Activated T-cell treated with anti-CD3 and anti-CD28 coated beads, Interleukin-2, amount 50 U/mL, for 72 hours (primary cell): ENCODE measurements around the gene APOB. TPM values are rescaled to one million over a fixed set of nuclear protein-coding genes. Genes with fewer than 3 reads are reported as not detected.
A peak's percentile ranks its signal among the peaks of the same experiment; 100 is the strongest.

Experiments
- ATAC-seq, 2 donors: fragments of 150-1000 bp; cut with Tn5 transposase; replicated peaks in 1 of 2; 2 replicates each; pipeline ENCODE4 v1.10.0; 2021; ENCODE audit warnings: moderate library complexity in 2 of 2, mild to moderate bottlenecking in 1 of 2
- DNase-seq, 2 donors: peaks; one replicate each; pipeline ENCODE4 v3.0.0; 2021 to 2022; ENCODE audit warnings: mixed read lengths in 1 of 2
- H3K27ac Mint-ChIP-seq: one replicate; pipeline ENCODE4 v1.8.0; 2022; ENCODE audit warnings: mild to moderate bottlenecking, moderate library complexity, mixed read lengths
- H3K27me3 Mint-ChIP-seq: one replicate; pipeline ENCODE4 v1.8.0; 2022; ENCODE audit warnings: low read depth, mixed read lengths
- H3K36me3 Mint-ChIP-seq, 2 donors: one replicate each; pipeline ENCODE4 v1.8.0; 2022; ENCODE audit warnings: mixed read lengths in 2 of 2, mild to moderate bottlenecking in 1 of 2; ENCODE audit not compliant: insufficient read depth in 2 of 2
- H3K4me1 Mint-ChIP-seq: one replicate; pipeline ENCODE4 v1.8.0; 2022; ENCODE audit warnings: low read depth, mixed read lengths
- H3K4me3 Mint-ChIP-seq, 2 donors: one replicate each; pipeline ENCODE4 v1.8.0; 2022; ENCODE audit warnings: mild to moderate bottlenecking in 2 of 2, mixed read lengths in 2 of 2, moderate library complexity in 2 of 2
- H3K9me3 Mint-ChIP-seq, 2 donors: one replicate each; pipeline ENCODE4 v1.8.0; 2022; ENCODE audit warnings: mixed read lengths in 2 of 2
- total RNA-seq, 2 donors: library from RNA; stranded (reverse); gene quantifications; one replicate each; pipeline ENCODE4 v1.2.3, GENCODE V29; 2022

APOB gene
- total RNA-seq, 2 donors from 2014 or later: not detected

DNA sequence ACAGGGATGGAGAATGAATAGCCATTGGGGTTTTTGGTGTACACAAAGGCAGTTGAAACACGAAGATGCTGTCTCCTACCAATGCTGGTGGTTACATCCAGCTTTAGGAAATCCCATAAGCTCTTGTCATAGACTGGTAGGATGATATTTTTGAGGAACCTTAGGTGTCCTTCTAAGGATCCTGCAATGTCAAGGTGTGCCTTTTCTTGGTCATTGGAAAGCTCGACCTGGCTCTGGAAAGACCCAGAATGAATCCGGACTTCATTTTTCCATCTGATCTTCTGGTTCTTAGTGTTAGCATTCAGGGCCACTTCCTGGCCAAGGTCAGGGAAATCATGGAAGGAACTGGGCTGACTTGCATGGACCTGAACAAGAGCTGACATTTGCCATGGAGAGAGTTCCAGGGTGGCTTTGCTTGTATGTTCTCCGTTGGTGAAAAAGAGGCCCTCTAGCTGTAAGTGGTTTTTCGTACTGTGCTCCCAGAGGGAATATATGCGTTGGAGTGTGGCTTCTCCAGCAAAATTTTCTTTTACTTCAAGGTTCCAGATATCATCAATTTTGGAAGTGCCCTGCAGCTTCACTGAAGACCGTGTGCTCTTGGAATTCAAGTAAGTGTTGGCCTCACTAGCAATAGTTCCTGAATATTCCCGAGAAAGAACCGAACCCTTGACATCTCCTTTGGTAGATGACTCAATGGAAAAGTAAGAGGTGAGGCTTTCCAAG is 38.0 kb downstream of the APOB start:
- H3K27me3 Mint-ChIP-seq: peaks cover 12% of the 10 kb centered on the region
- no peak for DNase-seq
- no peak for ATAC-seq
- no peaks in the 10 kb centered on the region for H3K9me3 Mint-ChIP-seq
- no peaks in the 10 kb centered on the region for H3K4me1 Mint-ChIP-seq
- no peaks in the 10 kb centered on the region for H3K36me3 Mint-ChIP-seq
- H3K4me3 Mint-ChIP-seq: no peak overlapping the region
- no peak overlapping the region for H3K27ac Mint-ChIP-seq

DNA sequence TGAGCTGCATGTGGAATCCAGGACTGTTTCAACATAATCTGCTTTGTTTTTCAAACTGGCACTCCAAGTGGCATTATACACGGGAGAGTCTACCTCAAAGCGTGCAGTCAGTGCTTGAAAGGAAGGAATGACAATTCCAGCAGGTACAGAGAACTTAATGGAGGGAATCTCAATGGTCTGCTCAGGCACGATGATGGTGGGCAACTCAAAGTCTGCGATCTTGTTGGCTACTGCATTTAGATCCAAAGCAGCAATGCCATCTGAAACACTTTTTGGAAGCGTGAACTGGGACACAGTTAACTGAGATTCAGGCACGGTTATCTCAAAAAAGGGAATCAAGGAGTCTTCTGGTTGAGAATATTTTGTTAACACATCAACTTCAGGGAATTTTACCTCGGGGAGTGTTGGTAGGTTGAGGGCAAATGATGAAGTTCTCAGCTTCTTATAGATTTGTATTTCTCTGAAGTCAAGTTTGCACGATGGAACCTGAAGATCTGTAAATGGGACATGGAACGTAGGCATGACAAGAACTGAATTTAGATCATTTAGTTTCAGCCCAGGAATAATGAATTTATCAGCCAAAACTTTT is 38.7 kb downstream of the APOB start:
- H3K9me3 Mint-ChIP-seq: no peaks in the 10 kb centered on the region
- no peaks in the 10 kb centered on the region for H3K36me3 Mint-ChIP-seq
- DNase-seq (no peak), ATAC-seq (no peak)
- H3K4me3 Mint-ChIP-seq: no peak overlapping the region
- no peak overlapping the region for H3K27ac Mint-ChIP-seq
- peaks cover 12% of the 10 kb centered on the region for H3K27me3 Mint-ChIP-seq
- H3K4me1 Mint-ChIP-seq: no peaks in the 10 kb centered on the region

DNA sequence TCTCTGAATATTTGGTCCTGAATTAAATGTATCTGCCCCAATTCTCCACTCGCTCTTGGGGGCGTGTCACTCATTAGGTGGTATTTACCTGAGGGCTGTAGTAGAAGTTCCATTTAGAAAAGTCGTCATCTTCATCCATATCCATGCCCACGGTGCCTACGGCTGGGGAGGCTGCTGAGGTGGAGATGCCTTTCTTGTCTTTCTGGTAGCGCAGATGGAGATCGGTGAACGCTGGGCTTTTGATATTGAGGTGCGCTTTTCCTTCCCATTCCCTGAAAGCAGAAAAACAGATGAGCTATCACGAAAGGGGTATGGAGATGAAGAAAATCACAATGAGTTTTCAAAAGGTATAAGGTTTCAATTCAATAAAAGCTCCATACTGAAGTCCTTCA is 39.7 kb downstream of the APOB start:
- H3K4me3 Mint-ChIP-seq: no peak overlapping the region
- no peak for DNase-seq
- H3K27ac Mint-ChIP-seq: no peak overlapping the region
- no peak for ATAC-seq
- H3K36me3 Mint-ChIP-seq: no peaks in the 10 kb centered on the region
- H3K9me3 Mint-ChIP-seq: no peaks in the 10 kb centered on the region
- H3K4me1 Mint-ChIP-seq: no peaks in the 10 kb centered on the region
- H3K27me3 Mint-ChIP-seq: peaks cover 7% of the 10 kb centered on the region

DNA sequence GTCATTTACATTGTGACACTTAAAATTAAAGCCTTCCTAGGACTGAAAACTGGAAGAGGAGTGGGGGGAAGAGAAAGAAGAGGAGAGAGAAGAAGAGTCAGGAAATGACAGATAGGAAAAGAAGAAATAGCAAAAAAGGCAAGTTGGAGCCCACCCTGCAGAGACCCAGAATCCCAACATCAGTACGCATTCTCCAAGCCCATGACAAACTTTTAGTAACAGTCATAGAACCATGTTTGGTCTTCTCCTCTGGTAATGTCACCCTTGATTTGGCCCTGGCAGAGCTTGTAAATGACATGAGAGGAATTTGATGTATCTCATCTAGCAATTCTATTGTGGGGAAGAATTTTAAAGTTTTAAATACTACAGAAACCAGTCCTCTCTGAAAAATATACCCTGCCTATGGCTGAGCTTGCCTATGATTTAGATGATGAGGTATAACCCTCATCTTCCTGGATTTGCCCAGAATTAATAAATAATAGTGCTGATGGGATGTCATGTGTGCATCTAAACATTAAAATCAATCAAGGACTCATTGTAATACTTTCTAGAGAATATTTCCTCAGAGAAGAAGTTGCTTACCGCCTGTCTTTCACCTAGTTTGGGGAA is 40.2 kb downstream of the APOB start:
- Mint-ChIP-seq H3K36me3 (no peaks in the 10 kb centered on the region), H3K4me1 (no peaks in the 10 kb centered on the region), H3K4me3 (no peak overlapping the region), H3K27me3 (peaks cover 7% of the 10 kb centered on the region), H3K9me3 (no peaks in the 10 kb centered on the region), H3K27ac (no peak overlapping the region)
- ATAC-seq: no peak
- no peak for DNase-seq

DNA sequence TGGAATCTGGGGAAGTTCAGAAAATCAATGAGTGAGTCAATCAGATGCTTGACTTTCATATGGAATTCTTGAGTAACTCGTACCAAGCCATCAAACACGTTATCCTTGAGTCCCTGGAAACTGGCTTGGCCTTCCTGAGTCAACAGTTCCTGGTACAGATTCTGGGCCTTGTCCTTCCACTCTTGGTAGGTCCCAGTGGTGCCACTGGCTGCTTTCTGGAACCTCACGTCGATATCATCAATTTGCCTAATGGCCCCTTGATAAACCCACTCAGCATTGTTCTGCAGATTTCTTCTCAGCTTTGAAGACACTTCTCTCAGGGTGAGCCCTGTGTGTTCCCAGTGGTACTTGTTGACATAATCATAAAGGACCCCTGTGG is 41.1 kb downstream of the APOB start:
- ATAC-seq: no peak
- Mint-ChIP-seq H3K9me3 (no peaks in the 10 kb centered on the region), H3K27ac (no peak overlapping the region), H3K4me3 (no peak overlapping the region), H3K27me3 (no peaks in the 10 kb centered on the region), H3K36me3 (no peaks in the 10 kb centered on the region), H3K4me1 (no peaks in the 10 kb centered on the region)
- no peak for DNase-seq

DNA sequence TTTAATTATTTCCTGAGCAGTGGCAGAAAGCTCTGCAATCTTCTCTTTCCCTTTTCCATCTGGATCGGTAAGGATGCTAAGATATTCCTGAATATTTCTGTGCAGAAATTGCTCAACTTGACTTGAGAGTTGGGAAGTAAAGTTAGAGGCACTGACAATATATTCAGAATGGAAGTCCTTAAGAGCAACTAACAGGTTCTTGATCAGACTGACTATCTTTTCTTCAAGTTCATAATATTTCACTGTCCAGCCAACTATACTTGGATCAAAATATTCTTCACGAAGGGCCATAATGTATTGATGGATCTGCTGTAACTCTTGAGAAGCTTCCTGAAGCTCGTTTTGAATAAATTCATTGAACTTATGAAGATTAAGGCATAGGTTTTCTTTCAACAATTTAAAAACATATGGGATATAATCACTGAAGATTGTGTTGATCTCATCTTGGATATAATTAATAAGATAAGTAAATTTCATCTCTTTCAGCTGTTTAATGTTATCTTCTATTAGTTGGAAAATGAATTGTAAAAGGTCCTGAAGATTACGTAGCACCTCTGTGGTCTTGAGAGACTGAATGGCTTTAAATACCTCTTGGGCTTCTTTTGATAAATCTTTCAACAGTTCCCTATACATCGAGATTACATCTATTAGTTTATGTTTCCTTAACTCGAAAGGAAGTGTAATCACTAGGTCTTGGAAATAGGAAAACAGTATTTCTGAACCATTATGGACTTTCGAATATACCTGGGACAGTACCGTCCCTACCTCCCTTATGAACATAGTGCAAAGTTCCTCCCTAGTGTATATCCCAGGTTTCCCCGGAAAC is 41.7 kb downstream of the APOB start:
- Mint-ChIP-seq H3K9me3 (no peaks in the 10 kb centered on the region), H3K36me3 (no peaks in the 10 kb centered on the region), H3K4me3 (no peak overlapping the region), H3K4me1 (no peaks in the 10 kb centered on the region), H3K27me3 (no peaks in the 10 kb centered on the region), H3K27ac (no peak overlapping the region)
- DNase-seq (no peak), ATAC-seq (no peak)

DNA sequence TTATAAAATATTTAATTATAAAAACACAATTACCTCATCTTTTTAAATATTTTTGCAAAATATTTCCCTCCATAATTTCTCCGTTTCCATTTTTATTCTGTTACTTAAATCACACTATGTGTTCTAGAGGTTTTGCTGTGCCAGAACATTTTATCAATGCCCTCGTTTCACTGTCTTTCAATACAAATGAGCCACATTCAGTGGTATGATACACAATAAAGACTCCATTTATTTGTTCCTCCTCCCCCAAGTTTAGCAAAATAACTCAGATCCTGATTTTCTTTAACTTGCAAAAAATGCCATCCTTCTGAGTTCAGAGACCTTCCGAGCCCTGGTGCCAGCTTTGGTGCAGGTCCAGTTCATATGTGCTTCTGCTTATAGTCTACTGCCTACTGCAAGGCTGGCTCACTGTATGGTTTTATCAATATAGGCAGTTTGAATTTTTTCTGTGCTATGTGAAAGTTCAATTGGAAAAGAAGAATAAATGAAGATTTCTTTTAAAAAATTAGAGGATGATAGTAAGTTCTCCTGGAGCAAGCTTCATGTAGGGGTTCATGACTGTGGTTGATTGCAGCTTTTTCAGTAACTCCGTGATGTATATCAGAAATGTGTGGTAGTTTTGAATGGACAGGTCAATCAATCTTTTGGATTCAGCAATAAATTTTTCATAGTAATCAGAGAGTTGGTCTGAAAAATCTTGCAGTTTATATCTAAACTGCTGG is 42.5 kb downstream of the APOB start:
- Mint-ChIP-seq H3K4me3 (no peak overlapping the region), H3K4me1 (no peaks in the 10 kb centered on the region), H3K27ac (no peak overlapping the region), H3K9me3 (no peaks in the 10 kb centered on the region), H3K36me3 (no peaks in the 10 kb centered on the region), H3K27me3 (no peaks in the 10 kb centered on the region)
- ATAC-seq (no peak), DNase-seq (no peak)

DNA sequence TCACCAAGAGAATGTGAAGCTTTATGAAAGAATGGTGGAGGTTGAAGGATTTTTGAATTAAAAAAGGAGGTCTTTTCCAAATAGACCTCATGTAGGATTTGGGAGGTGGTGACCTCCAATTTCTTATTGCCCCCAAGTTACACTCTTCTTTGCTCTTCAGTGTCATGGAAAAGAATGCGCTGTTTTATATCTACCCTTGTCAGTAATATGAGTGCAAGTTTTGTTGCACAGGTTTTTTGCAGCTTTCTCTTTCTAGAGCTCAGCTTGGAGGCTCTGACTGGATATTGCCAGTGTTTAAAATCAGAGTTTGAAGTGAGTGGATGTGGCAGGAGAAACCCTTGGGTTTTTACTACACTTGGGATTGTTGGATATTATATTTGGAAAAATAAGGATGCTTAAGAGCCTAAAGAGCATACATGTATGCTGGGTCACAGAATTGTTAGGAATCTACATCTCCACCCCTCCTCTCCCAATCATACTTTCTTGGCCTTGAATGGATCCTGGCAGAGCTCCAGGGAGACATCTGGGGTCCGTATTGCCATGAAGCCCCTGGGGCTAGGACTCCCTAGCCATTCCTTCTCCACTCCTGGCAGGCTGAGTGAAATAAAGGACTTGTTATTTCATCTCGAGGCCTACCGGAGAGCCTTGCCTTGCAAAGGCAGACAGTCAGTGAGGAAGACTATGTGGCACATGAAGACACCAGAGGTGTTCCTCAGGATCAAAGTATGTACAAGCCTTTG is 43.8 kb downstream of the APOB start:
- Mint-ChIP-seq H3K4me1 (no peaks in the 10 kb centered on the region), H3K27ac (no peak overlapping the region), H3K4me3 (no peak overlapping the region), H3K36me3 (no peaks in the 10 kb centered on the region), H3K27me3 (no peaks in the 10 kb centered on the region), H3K9me3 (no peaks in the 10 kb centered on the region)
- ATAC-seq: peak in 1 of 2 donors; percentile 43
- no peak for DNase-seq

DNA sequence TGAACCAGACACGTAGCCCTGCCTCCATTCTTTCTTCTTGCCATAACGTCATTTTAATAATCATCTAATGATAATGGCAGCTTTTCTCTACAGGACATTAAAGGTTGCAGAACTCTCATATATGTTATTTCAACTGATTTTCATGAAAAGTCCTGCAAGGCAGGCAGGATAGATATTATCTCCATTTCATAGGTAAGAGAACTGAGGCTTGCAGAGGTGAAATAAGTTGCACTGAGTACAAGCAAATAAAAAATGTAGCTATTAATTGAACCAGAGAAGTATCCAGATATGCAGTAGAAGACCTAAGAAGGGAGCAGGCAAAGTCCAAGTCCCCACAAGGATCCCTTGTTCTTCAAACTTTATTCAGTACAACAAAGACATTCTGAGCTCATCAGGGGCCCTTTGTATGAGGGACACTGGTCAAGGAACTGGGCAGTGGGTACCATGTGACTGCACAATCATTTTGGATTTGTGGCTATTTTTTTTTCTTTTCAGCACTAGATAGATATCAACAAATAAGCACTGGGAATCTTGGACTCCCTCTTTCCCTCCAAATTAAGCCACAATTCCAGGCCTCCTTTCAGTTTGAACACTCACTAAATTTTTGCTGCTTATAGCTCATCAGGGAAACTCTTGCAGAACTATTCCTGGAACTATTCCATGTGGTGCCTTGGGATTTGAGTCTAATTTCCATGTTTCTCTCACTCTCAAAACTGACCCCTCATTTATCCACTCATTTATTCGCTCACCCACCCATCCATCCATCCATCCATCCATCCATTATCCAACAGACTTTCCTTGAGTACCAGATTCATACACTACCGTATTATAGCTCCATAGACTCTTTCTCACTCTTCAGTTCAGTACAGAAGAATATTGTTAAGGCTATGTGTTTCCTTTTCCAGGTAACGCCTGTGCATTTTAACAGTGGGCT is 44.6 kb downstream of the APOB start:
- H3K27ac Mint-ChIP-seq: no peak overlapping the region
- no peak for ATAC-seq
- no peaks in the 10 kb centered on the region for H3K9me3 Mint-ChIP-seq
- H3K27me3 Mint-ChIP-seq: no peaks in the 10 kb centered on the region
- H3K4me1 Mint-ChIP-seq: no peaks in the 10 kb centered on the region
- no peak overlapping the region for H3K4me3 Mint-ChIP-seq
- DNase-seq: no peak
- no peaks in the 10 kb centered on the region for H3K36me3 Mint-ChIP-seq

DNA sequence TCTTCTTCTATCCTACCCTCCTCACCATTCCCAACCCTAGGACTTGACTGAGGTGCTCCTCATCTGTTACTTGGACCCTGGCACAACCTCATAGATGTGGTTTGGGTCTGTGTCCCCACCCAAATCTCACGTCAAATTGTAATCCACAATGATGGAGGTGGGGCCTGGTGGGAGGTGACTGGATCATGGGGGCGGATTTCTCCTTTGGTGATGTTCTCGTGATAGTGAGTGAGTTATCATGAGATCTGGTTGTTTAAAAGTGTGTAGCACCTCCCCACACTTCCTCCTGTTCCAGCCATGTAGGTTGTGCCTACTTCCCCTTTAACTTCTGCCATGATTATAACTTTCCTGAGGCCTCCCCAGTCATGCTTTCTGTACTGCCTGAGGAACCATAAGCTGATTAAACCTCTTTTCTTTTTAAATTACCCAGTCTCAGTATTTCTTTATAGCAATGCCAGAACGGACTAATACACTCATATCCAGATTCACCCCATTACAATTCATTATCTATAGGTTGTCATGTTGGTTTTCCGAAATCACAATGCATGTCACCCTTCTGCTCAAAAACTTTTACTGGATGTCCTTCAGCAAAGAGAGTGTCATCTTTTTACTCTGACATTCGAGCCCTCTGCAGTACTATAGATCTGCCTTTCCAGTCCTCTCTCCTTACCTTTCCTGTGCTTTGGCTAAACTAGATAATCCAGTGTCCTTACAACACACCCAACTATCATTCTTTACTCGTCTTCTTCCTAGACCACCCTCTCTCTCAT is 45.7 kb downstream of the APOB start:
- H3K4me3 Mint-ChIP-seq: no peak overlapping the region
- ATAC-seq: no peak
- no peak overlapping the region for H3K27ac Mint-ChIP-seq
- no peaks in the 10 kb centered on the region for H3K36me3 Mint-ChIP-seq
- no peak for DNase-seq
- H3K4me1 Mint-ChIP-seq: no peaks in the 10 kb centered on the region
- no peaks in the 10 kb centered on the region for H3K9me3 Mint-ChIP-seq
- no peaks in the 10 kb centered on the region for H3K27me3 Mint-ChIP-seq

DNA sequence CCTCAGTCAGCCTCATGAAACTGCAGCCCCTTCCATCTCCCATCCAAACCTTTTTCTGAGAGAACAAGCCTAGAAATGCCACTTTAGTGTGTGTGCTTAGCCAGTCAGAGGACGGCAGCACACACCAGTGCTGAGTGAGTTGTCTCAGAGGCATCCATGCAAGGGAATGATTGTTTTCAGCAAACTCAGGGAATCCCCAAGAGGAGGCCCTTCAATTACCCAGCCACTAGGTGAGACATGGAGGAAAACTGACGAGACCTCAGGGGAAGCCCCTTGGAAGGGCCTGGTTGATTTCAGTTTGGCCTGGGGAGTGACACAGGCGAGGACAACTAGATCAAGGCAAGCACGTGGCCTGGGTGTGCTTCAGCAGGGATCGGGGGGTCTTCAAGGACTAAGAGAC is 49.7 kb downstream of the APOB start:
- H3K4me1 Mint-ChIP-seq: no peaks in the 10 kb centered on the region

More for the DNA sequence above, 49.7 kb downstream of the APOB start:
- no peak for ATAC-seq
- H3K36me3 Mint-ChIP-seq: no peaks in the 10 kb centered on the region
- no peak for DNase-seq
- no peaks in the 10 kb centered on the region for H3K27me3 Mint-ChIP-seq
- no peaks in the 10 kb centered on the region for H3K9me3 Mint-ChIP-seq
- no peak overlapping the region for H3K27ac Mint-ChIP-seq
- no peak overlapping the region for H3K4me3 Mint-ChIP-seq
